ENCODE data around the gene ASPSCR1.
A peak's percentile ranks its signal among the peaks of the same experiment; 100 is the strongest.

ASPSCR1 gene

GRCh38 chr17:82046903-82047302 lies 69.5 kb downstream of the ASPSCR1 start:
- DNase-seq = no peak

GRCh38 chr17:82047379-82047778 lies 70.0 kb downstream of the ASPSCR1 start:
- DNase-seq = no peak

GRCh38 chr17:82047914-82048570 lies 70.6 kb downstream of the ASPSCR1 start:
- no peak for DNase-seq

- DNase-seq = no peak
Observed at GRCh38 chr17:82048571-82048971, 71.1 kb downstream of the ASPSCR1 start.

- DNase-seq = no peak
Observed at GRCh38 chr17:82049106-82049505, 71.7 kb downstream of the ASPSCR1 start.

- no peak for DNase-seq
Observed at GRCh38 chr17:82049521-82049971, 72.1 kb downstream of the ASPSCR1 start.

GRCh38 chr17:82050152-82050760 lies 72.8 kb downstream of the ASPSCR1 start:
- DNase-seq = no peak

GRCh38 chr17:82050761-82051641 lies 73.6 kb downstream of the ASPSCR1 start:
- no peak for DNase-seq

GRCh38 chr17:82051776-82052637 lies 74.6 kb downstream of the ASPSCR1 start, which contains the start of the genes GPS1 and RFNG:
Gene GPS1, plus strand, starts transcription at chr17:82051898. Its CDS starts 34 bp downstream, at chr17:82051932.
Gene RFNG, minus strand, starts transcription at chr17:82051811. Its CDS starts 45 bp downstream, at chr17:82051766.
- DNase-seq = peak; percentile 68

- DNase-seq = no peak
Observed at GRCh38 chr17:82052638-82053059, 75.2 kb downstream of the ASPSCR1 start.

- DNase-seq = no peak
Observed at GRCh38 chr17:82053130-82053529, 75.7 kb downstream of the ASPSCR1 start.

GRCh38 chr17:82053556-82054263 lies 76.3 kb downstream of the ASPSCR1 start:
- DNase-seq = no peak

- DNase-seq = no peak
Observed at GRCh38 chr17:82054351-82055022, 77.1 kb downstream of the ASPSCR1 start.

- no peak for DNase-seq
Observed at GRCh38 chr17:82055023-82055964, 77.9 kb downstream of the ASPSCR1 start.

- no peak for DNase-seq
Observed at GRCh38 chr17:82055965-82056728, 78.7 kb downstream of the ASPSCR1 start.

- no peak for DNase-seq
Observed at GRCh38 chr17:82056729-82057621, 79.5 kb downstream of the ASPSCR1 start.

- DNase-seq = no peak
Observed at GRCh38 chr17:82058230-82058854, 80.9 kb downstream of the ASPSCR1 start.

- no peak for DNase-seq
Observed at GRCh38 chr17:82058855-82059249, 81.4 kb downstream of the ASPSCR1 start.

Data from NCI-H510A (cell line).